Mammary epithelial cell (primary cell): ENCODE data around the gene PSMB1.

Experiments used
- EZH2 ChIP-seq: IDR thresholded peaks from 2 replicates; pipeline ENCODE4 v1.6.1; 2012; ENCODE audit warnings: low read length, inconsistent platforms, borderline replicate concordance
- TF ChIP-seq, protein P1 (sequence below), 2 donors: IDR thresholded peaks in 1 of 2; conservative IDR thresholded peaks in 1 of 2; 2 replicates each; pipeline ENCODE4 v1.5.1; 2011 to 2012; ENCODE audit warnings: inconsistent platforms in 2 of 2, low read length in 2 of 2, mild to moderate bottlenecking in 2 of 2, control low read depth in 1 of 2, low read depth in 1 of 2; ENCODE audit not compliant: insufficient read depth in 1 of 2; ENCODE audit errors: extremely low read depth in 1 of 2

DNA sequence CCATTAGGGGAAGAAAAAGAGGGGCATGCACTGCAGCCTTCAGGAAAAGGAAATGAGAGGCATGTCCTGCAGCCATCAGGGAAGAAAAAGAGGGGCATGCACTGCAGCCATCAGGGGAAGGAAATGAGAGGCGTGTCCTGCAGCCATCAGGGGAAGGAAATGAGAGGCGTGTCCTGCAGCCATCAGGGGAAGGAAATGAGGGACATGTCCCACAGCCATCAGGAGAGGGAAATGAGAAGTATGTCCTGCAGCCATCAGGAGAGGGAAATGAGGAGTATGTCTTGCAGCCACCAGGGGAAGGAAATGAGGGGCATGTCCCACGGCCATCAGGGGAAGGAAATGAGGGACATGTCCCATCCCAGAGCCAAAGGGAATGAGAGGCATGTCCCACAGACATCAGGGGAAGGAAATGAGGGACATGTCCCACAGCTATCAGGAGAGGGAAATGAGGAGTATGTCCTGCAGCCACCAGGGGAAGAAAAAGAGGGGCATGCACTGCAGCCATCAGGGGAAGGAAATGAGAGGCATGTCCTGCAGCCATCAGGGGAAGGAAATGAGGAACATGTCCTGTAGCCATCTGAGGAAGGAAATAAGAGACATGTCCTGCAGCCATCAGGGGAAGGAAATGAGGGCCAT is 52.0 kb downstream of the PSMB1 start:
- TF ChIP-seq, protein P1, sequence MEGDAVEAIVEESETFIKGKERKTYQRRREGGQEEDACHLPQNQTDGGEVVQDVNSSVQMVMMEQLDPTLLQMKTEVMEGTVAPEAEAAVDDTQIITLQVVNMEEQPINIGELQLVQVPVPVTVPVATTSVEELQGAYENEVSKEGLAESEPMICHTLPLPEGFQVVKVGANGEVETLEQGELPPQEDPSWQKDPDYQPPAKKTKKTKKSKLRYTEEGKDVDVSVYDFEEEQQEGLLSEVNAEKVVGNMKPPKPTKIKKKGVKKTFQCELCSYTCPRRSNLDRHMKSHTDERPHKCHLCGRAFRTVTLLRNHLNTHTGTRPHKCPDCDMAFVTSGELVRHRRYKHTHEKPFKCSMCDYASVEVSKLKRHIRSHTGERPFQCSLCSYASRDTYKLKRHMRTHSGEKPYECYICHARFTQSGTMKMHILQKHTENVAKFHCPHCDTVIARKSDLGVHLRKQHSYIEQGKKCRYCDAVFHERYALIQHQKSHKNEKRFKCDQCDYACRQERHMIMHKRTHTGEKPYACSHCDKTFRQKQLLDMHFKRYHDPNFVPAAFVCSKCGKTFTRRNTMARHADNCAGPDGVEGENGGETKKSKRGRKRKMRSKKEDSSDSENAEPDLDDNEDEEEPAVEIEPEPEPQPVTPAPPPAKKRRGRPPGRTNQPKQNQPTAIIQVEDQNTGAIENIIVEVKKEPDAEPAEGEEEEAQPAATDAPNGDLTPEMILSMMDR (conservative IDR thresholded peaks at IDR 0.05 in 1 of 2, IDR thresholded peaks at IDR 0.05 in 1 of 2; ENCODE audit: extremely low read depth in 1 of 2, insufficient read depth in 1 of 2, low read depth in 1 of 2, low read length in 2 of 2) = no peak
- no peak for TF ChIP-seq EZH2
